Measurements from ENCODE around the gene DNAI1.

The DNAI1 gene

DNA sequence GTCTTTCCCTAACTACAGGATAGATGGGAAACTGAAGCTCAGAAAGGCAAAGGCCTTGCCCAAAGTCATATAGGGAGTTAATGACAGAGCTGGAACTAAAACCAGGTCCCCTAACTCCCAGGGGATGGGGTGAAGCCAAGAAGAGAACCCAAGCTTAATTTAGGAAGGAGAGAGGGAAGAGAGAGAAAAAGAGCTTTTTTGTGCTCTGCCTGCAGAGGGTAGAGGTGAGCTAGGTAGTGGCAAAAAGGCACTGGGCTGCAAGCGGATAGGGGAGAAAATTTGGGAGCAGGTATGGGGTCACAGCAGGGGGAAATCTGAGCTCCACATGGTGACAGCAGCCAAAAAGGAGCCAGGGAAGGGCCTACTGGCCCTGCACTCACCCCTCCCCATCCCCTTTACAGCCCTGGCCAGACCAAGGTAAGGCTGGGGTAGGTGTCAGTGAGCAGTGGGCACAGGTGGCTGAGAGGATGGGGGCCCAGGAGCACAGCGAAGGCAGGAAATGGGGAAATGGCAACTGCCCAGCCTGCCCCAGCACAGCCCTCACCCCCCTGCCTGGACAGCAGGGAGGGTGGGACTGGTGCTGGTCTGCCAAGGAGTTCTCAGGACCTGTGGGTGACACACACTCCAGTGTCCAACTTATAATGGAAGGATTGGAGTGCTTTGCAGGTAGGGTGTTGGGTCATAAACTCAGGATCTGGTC, 60.9 kb downstream of the DNAI1 start:
- Histone ChIP-seq H3K14ac (ENCODE audit: low read length) (no peak overlapping the region), H3K4me3 (ENCODE audit: low read length in 2 of 2) (no peak overlapping the region), H3K9ac (ENCODE audit: low read depth, low read length, poor library complexity) (no peak overlapping the region), H3K4ac (ENCODE audit: low read length) (no peak overlapping the region), H3K79me1 (ENCODE audit: low read depth, low read length) (no peaks in the 10 kb centered on the region), H3K4me2 (ENCODE audit: insufficient read depth, low read length, poor library complexity, severe bottlenecking) (no peak overlapping the region), H2AFZ (ENCODE audit: low read length) (no peak overlapping the region), H3K27ac (replicated peaks; ENCODE audit: low read length) (no peak overlapping the region), H4K91ac (ENCODE audit: low read depth, low read length, poor library complexity) (no peak overlapping the region), H3K9me3 (replicated peaks in 1 of 2; ENCODE audit: control insufficient read depth in 2 of 2, insufficient read depth in 1 of 2, low read depth in 1 of 2, low read length in 2 of 2) (no peaks in the 10 kb centered on the region), H2BK120ac (ENCODE audit: low read depth, low read length) (no peak overlapping the region), H2BK12ac (ENCODE audit: low read length) (peak overlapping the region; percentile 36), H3K18ac (ENCODE audit: low read length) (no peak overlapping the region), H2AK5ac (ENCODE audit: low read depth, low read length) (peak overlapping the region; percentile 48), H2BK5ac (ENCODE audit: low read length) (no peak overlapping the region), H4K8ac (ENCODE audit: low read depth, low read length) (no peak overlapping the region), H3K27me3 (ENCODE audit: control insufficient read depth in 3 of 3, insufficient read depth in 3 of 3, low read depth in 1 of 3, low read length in 3 of 3) (peaks cover 0 to 8% (median 4%) of the 10 kb centered on the region in 3 experiments), H2BK15ac (ENCODE audit: low read length) (no peak overlapping the region), H3K36me3 (replicated peaks in 1 of 2; ENCODE audit: control insufficient read depth in 2 of 2, insufficient read depth in 2 of 2, low read length in 2 of 2) (no peaks in the 10 kb centered on the region), H3K4me1 (ENCODE audit: control insufficient read depth in 2 of 2, insufficient read depth in 1 of 2, low read depth in 1 of 2, low read length in 2 of 2) (peaks cover 7 to 11% of the 10 kb centered on the region in 2 donors), H3K23ac (ENCODE audit: low read depth, low read length, poor library complexity) (no peak overlapping the region)
- DNase-seq (ENCODE audit: low spot score) = no peak
- WGBS, 2 donors (ENCODE audit: extremely low coverage in 2 of 2, insufficient read length in 2 of 2, insufficient replicate concordance in 1 of 2) = no CpG with 5 or more reads among the region's 2 CpGs

DNA sequence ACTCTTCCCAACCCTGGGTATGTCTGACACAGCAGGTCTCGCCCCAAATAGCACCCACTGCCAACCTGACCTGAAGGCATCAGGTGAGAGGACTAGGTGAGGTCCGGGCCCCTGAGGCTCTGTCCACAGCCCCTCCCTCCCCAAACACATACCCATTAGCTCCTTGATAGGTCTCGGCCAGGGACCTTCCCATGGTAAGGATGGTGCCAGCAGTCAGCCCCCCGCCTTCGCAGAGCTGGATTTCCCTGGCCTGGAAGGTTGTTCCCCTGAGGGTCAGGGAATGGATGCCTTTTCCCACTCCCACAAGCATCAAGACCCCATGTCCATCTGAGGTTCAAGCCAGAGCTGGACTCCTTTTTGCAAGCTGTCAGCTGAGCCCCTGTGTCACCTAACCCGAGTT, 61.5 kb downstream of the DNAI1 start:
- Histone ChIP-seq H2BK120ac (ENCODE audit: low read depth, low read length) (no peak overlapping the region), H2AFZ (ENCODE audit: low read length) (no peak overlapping the region), H2BK5ac (ENCODE audit: low read length) (no peak overlapping the region), H3K4me2 (ENCODE audit: insufficient read depth, low read length, poor library complexity, severe bottlenecking) (no peak overlapping the region), H3K18ac (ENCODE audit: low read length) (peak overlapping the region; percentile 17), H3K36me3 (replicated peaks in 1 of 2; ENCODE audit: control insufficient read depth in 2 of 2, insufficient read depth in 2 of 2, low read length in 2 of 2) (no peaks in the 10 kb centered on the region), H3K27ac (replicated peaks; ENCODE audit: low read length) (no peak overlapping the region), H3K9me3 (replicated peaks in 1 of 2; ENCODE audit: control insufficient read depth in 2 of 2, insufficient read depth in 1 of 2, low read depth in 1 of 2, low read length in 2 of 2) (no peaks in the 10 kb centered on the region), H3K4me3 (ENCODE audit: low read length in 2 of 2) (no peak overlapping the region), H3K23ac (ENCODE audit: low read depth, low read length, poor library complexity) (no peak overlapping the region), H3K79me1 (ENCODE audit: low read depth, low read length) (no peaks in the 10 kb centered on the region), H3K27me3 (ENCODE audit: control insufficient read depth in 3 of 3, insufficient read depth in 3 of 3, low read depth in 1 of 3, low read length in 3 of 3) (peaks cover 0 to 11% (median 5%) of the 10 kb centered on the region in 3 experiments), H2AK5ac (ENCODE audit: low read depth, low read length) (peak overlapping the region; percentile 47), H4K91ac (ENCODE audit: low read depth, low read length, poor library complexity) (no peak overlapping the region), H3K14ac (ENCODE audit: low read length) (no peak overlapping the region), H3K4ac (ENCODE audit: low read length) (no peak overlapping the region), H2BK12ac (ENCODE audit: low read length) (no peak overlapping the region), H3K9ac (ENCODE audit: low read depth, low read length, poor library complexity) (no peak overlapping the region), H3K4me1 (ENCODE audit: control insufficient read depth in 2 of 2, insufficient read depth in 1 of 2, low read depth in 1 of 2, low read length in 2 of 2) (peaks cover 7 to 11% of the 10 kb centered on the region in 2 donors), H2BK15ac (ENCODE audit: low read length) (no peak overlapping the region), H4K8ac (ENCODE audit: low read depth, low read length) (no peak overlapping the region)
- no CpG with 5 or more reads among the region's 6 CpGs for WGBS, 2 donors (ENCODE audit: extremely low coverage in 2 of 2, insufficient read length in 2 of 2, insufficient replicate concordance in 1 of 2)
- DNase-seq (ENCODE audit: low spot score) = no peak

DNA sequence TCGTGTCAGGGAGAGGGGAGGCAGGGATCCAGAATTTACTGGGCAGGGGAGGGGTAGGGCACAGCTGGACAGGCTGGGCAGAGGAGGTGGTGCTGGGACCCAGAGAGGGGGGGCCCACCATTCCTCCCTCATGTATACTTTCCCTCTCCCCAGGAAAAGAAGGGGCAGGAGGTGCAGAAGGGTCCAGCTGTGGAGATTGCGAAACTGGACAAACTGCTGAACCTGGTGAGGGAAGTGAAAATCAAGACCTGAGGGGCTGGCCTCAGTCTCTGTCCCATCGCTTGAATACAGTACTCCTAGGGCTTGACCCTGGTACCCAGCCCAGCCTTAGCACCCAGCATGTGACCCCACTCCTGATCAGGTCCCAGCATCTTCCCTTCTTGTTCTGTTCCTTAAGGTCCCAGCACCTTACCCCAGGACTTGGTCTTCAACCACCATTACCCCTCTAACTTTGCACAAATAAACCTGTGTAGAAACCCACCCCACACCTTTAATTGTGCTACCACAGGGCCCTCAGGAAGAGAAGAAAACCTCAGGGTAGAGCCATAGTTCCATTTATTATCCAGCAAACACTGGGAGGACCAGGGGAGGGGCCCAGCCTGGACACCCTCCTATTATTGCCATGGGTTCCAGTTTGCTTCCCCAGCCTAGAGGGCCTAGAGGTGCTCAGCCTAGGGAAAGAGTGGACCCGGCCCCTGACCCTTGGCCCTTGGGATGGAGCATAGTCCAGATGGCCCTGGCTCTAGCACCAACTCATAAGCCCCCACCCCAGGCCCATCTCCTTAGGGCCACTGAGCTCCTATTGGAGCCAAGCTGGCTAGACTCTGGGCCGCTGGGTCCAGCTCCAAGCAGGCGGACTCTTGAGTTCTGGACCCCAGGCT, 62.1 kb downstream of the DNAI1 start:
- Histone ChIP-seq H4K8ac (ENCODE audit: low read depth, low read length) (no peak overlapping the region), H3K36me3 (replicated peaks in 1 of 2; ENCODE audit: control insufficient read depth in 2 of 2, insufficient read depth in 2 of 2, low read length in 2 of 2) (no peaks in the 10 kb centered on the region), H2AFZ (ENCODE audit: low read length) (no peak overlapping the region), H3K14ac (ENCODE audit: low read length) (no peak overlapping the region), H3K4me1 (ENCODE audit: control insufficient read depth in 2 of 2, insufficient read depth in 1 of 2, low read depth in 1 of 2, low read length in 2 of 2) (peaks cover 7 to 11% of the 10 kb centered on the region in 2 donors), H3K27me3 (ENCODE audit: control insufficient read depth in 3 of 3, insufficient read depth in 3 of 3, low read depth in 1 of 3, low read length in 3 of 3) (peaks cover 0 to 16% (median 6%) of the 10 kb centered on the region in 3 experiments), H3K18ac (ENCODE audit: low read length) (no peak overlapping the region), H4K91ac (ENCODE audit: low read depth, low read length, poor library complexity) (no peak overlapping the region), H3K4ac (ENCODE audit: low read length) (no peak overlapping the region), H3K4me2 (ENCODE audit: insufficient read depth, low read length, poor library complexity, severe bottlenecking) (no peak overlapping the region), H3K4me3 (ENCODE audit: low read length in 2 of 2) (no peak overlapping the region), H2BK12ac (ENCODE audit: low read length) (no peak overlapping the region), H3K79me1 (ENCODE audit: low read depth, low read length) (no peaks in the 10 kb centered on the region), H3K27ac (replicated peaks; ENCODE audit: low read length) (no peak overlapping the region), H2BK5ac (ENCODE audit: low read length) (peak overlapping the region; percentile 19), H2BK15ac (ENCODE audit: low read length) (no peak overlapping the region), H2AK5ac (ENCODE audit: low read depth, low read length) (peak overlapping the region; percentile 76), H2BK120ac (ENCODE audit: low read depth, low read length) (no peak overlapping the region), H3K9ac (ENCODE audit: low read depth, low read length, poor library complexity) (no peak overlapping the region), H3K9me3 (replicated peaks in 1 of 2; ENCODE audit: control insufficient read depth in 2 of 2, insufficient read depth in 1 of 2, low read depth in 1 of 2, low read length in 2 of 2) (no peaks in the 10 kb centered on the region), H3K23ac (ENCODE audit: low read depth, low read length, poor library complexity) (no peak overlapping the region)
- no CpG with 5 or more reads among the region's 6 CpGs for WGBS, 2 donors (ENCODE audit: extremely low coverage in 2 of 2, insufficient read length in 2 of 2, insufficient replicate concordance in 1 of 2)
- no peak for DNase-seq (ENCODE audit: low spot score)
